ENCODE results near the gene NOXA1. TPM values are rescaled to one million over a fixed set of nuclear protein-coding genes. Genes with fewer than 3 reads are reported as not detected.

Gene NOXA1
- polyA plus RNA-seq, 3 donors = 1.3 to 9.4 (median 1.6) TPM

GRCh38 chr9:137396227-137396626 lies 27.0 kb upstream of the NOXA1 start:
- peaks cover 10 to 19% (median 13%) of the 10 kb centered on the region in 7 donors for H3K9me3 Mint-ChIP-seq
- Histone ChIP-seq H4K20me1 (ENCODE audit: insufficient read depth, low read length) (no peaks in the 10 kb centered on the region), H3K9me3 (replicated peaks in 1 of 2; ENCODE audit: control insufficient read depth in 1 of 2, insufficient read depth in 1 of 2, low read length in 2 of 2) (peaks cover 0 to 16% of the 10 kb centered on the region in 2 donors), H2AFZ (ENCODE audit: insufficient read depth, low read depth, low read length, poor library complexity, severe bottlenecking) (no peak overlapping the region), H3K4me3 (replicated peaks in 1 of 3; ENCODE audit: low read depth in 2 of 3, low read length in 3 of 3) (no peak overlapping the region), H3K36me3 (replicated peaks in 1 of 2; ENCODE audit: control insufficient read depth in 1 of 2, insufficient read depth in 2 of 2, low read length in 2 of 2) (peaks cover 5 to 11% of the 10 kb centered on the region in 2 donors), H3K4me1 (ENCODE audit: control insufficient read depth in 1 of 2, insufficient read depth in 2 of 2, low read length in 2 of 2) (peaks cover 12 to 15% of the 10 kb centered on the region in 2 donors), H3K4me2 (replicated peaks; ENCODE audit: extremely low read depth, low read length, poor library complexity, severe bottlenecking) (no peak overlapping the region), H3K27me3 (ENCODE audit: control insufficient read depth in 2 of 2, insufficient read depth in 2 of 2, low read length in 2 of 2) (no peaks in the 10 kb centered on the region), H3K79me2 (ENCODE audit: insufficient read depth, low read length) (no peaks in the 10 kb centered on the region), H3K9ac (ENCODE audit: insufficient read depth, low read length, poor library complexity, severe bottlenecking) (no peak overlapping the region), H3K27ac (ENCODE audit: low read depth in 1 of 2, low read length in 2 of 2) (no peak overlapping the region)
- TF ChIP-seq CTCF (IDR thresholded peaks at IDR 0.05) = no peak
- no peak overlapping the region for H3K4me3 Mint-ChIP-seq
- H3K27ac Mint-ChIP-seq = peak overlapping the region in 1 of 7 donors; percentile 15
- H3K36me3 Mint-ChIP-seq = peaks cover 8 to 17% of the 10 kb centered on the region in 2 donors
- H3K27me3 Mint-ChIP-seq (ENCODE audit: low read depth in 3 of 3) = peaks cover 0 to 3% (median 2%) of the 10 kb centered on the region in 3 donors
- intact Hi-C loops (cut with micrococcal nuclease) = no loop called here
- no peak for DNase-seq
- 92% methylated on average over 12 of the region's 15 CpGs for WGBS (ENCODE audit: insufficient coverage)
- H3K4me1 Mint-ChIP-seq = peaks cover 13% of the 10 kb centered on the region

GRCh38 chr9:137396634-137397367 lies 26.4 kb upstream of the NOXA1 start:
- intact Hi-C loops (cut with micrococcal nuclease) = no loop called here
- TF ChIP-seq CTCF (IDR thresholded peaks at IDR 0.05) = no peak
- H3K27ac Mint-ChIP-seq = peak overlapping the region in 3 of 7 donors; percentile 45 to 78 (median 56)

More at GRCh38 chr9:137396634-137397367, 26.4 kb upstream of the NOXA1 start:
- H3K9me3 Mint-ChIP-seq = peaks cover 10 to 24% (median 17%) of the 10 kb centered on the region in 7 donors
- H3K4me1 Mint-ChIP-seq = peaks cover 13% of the 10 kb centered on the region
- H3K4me1 ChIP-seq (ENCODE audit: control insufficient read depth in 1 of 2, insufficient read depth in 2 of 2, low read length in 2 of 2) = peaks cover 12 to 15% of the 10 kb centered on the region in 2 donors
- no peaks in the 10 kb centered on the region for H3K79me2 ChIP-seq (ENCODE audit: insufficient read depth, low read length)
- no peak for DNase-seq
- no peak overlapping the region for H3K4me3 ChIP-seq (replicated peaks in 1 of 3; ENCODE audit: low read depth in 2 of 3, low read length in 3 of 3)
- H3K4me3 Mint-ChIP-seq = no peak overlapping the region
- no peak overlapping the region for H2AFZ ChIP-seq (ENCODE audit: insufficient read depth, low read depth, low read length, poor library complexity, severe bottlenecking)
- no peak overlapping the region for H3K4me2 ChIP-seq (replicated peaks; ENCODE audit: extremely low read depth, low read length, poor library complexity, severe bottlenecking)
- H3K27me3 ChIP-seq (ENCODE audit: control insufficient read depth in 2 of 2, insufficient read depth in 2 of 2, low read length in 2 of 2) = no peaks in the 10 kb centered on the region
- WGBS (ENCODE audit: insufficient coverage) = 91% methylated on average over 21 of the region's 26 CpGs
- H3K27me3 Mint-ChIP-seq (ENCODE audit: low read depth in 3 of 3) = peaks cover 0 to 3% (median 2%) of the 10 kb centered on the region in 3 donors
- H3K36me3 ChIP-seq (replicated peaks in 1 of 2; ENCODE audit: control insufficient read depth in 1 of 2, insufficient read depth in 2 of 2, low read length in 2 of 2) = peaks cover 5 to 10% of the 10 kb centered on the region in 2 donors
- no peaks in the 10 kb centered on the region for H4K20me1 ChIP-seq (ENCODE audit: insufficient read depth, low read length)
- peaks cover 8 to 19% of the 10 kb centered on the region in 2 donors for H3K36me3 Mint-ChIP-seq
- peaks cover 0 to 20% of the 10 kb centered on the region in 2 donors for H3K9me3 ChIP-seq (replicated peaks in 1 of 2; ENCODE audit: control insufficient read depth in 1 of 2, insufficient read depth in 1 of 2, low read length in 2 of 2)
- H3K9ac ChIP-seq (ENCODE audit: insufficient read depth, low read length, poor library complexity, severe bottlenecking) = no peak overlapping the region
- no peak overlapping the region for H3K27ac ChIP-seq (ENCODE audit: low read depth in 1 of 2, low read length in 2 of 2)
